Fibroblast of lung (primary cell): ENCODE measurements around the gene CA12. TPM values are rescaled to one million over a fixed set of nuclear protein-coding genes. Genes with fewer than 3 reads are reported as not detected.

Experiments used
- DNase-seq, 2 donors: peaks; one replicate each; pipeline versions ENCODE4 v3.0.0 to v3.0.0-alpha.2; 2010; ENCODE audit warnings: low read depth in 2 of 2
- H2AFZ ChIP-seq: 2 replicates; pipeline ENCODE4 v1.5.1; 2012; ENCODE audit warnings: low read length, control low read depth, inconsistent platforms
- H3K27ac ChIP-seq: 2 replicates; pipeline ENCODE4 v1.5.1; 2011; ENCODE audit warnings: low read length, control low read depth; ENCODE audit not compliant: insufficient read depth
- H3K27me3 ChIP-seq: 2 replicates; pipeline ENCODE4 v1.5.1; 2011; ENCODE audit warnings: mild to moderate bottlenecking, low read length; ENCODE audit not compliant: control insufficient read depth, insufficient read depth
- H3K36me3 ChIP-seq: 2 replicates; pipeline ENCODE4 v1.5.1; 2011; ENCODE audit warnings: low read length; ENCODE audit not compliant: control insufficient read depth, insufficient read depth
- H3K4me1 ChIP-seq: 2 replicates; pipeline ENCODE4 v1.5.1; 2011; ENCODE audit warnings: low read length; ENCODE audit not compliant: control insufficient read depth, insufficient read depth; ENCODE audit errors: extremely low read depth
- H3K4me2 ChIP-seq: 2 replicates; pipeline ENCODE4 v1.5.1; 2011; ENCODE audit warnings: low read length, control low read depth; ENCODE audit not compliant: insufficient read depth; ENCODE audit errors: extremely low read depth
- H3K4me3 ChIP-seq, 4 experiments: fragments of 200-600 bp in 1 of 4; sonication (generic) in 1 of 4; replicated peaks in 1 of 4; 2 replicates each; pipeline ENCODE4 v1.5.1; 2011 to 2016; ENCODE audit warnings: low read length in 4 of 4, low read depth in 3 of 4, mild to moderate bottlenecking in 3 of 4, control low read depth in 2 of 4, inconsistent platforms in 1 of 4, mixed read lengths in 1 of 4; ENCODE audit not compliant: insufficient read depth in 1 of 4; ENCODE audit errors: control extremely low read depth in 1 of 4
- H3K79me2 ChIP-seq: 2 replicates; pipeline ENCODE4 v1.5.1; 2012; ENCODE audit warnings: mild to moderate bottlenecking, low read length, inconsistent platforms; ENCODE audit not compliant: control insufficient read depth, insufficient read depth
- H3K9ac ChIP-seq: 2 replicates; pipeline ENCODE4 v1.5.1; 2011; ENCODE audit warnings: mild to moderate bottlenecking, low read length, control low read depth; ENCODE audit not compliant: insufficient read depth
- H3K9me3 ChIP-seq: 2 replicates; pipeline ENCODE4 v1.5.1; 2012; ENCODE audit warnings: low read depth, low read length; ENCODE audit not compliant: control insufficient read depth, insufficient read depth
- H4K20me1 ChIP-seq: 2 replicates; pipeline ENCODE4 v1.5.1; 2011; ENCODE audit warnings: low read length; ENCODE audit not compliant: control insufficient read depth, insufficient read depth; ENCODE audit errors: extremely low read depth
- EZH2 ChIP-seq: IDR thresholded peaks from 2 replicates; pipeline ENCODE4 v1.5.1; 2012; ENCODE audit warnings: low read length, control low read depth, mild to moderate bottlenecking; ENCODE audit errors: missing control alignments
- polyA plus RNA-seq, 2 donors: library from polyadenylated mRNA; depleted of rRNA in 1 of 2; stranded (reverse) in 1 of 2; unstranded in 1 of 2; fragments of >200 nt; gene quantifications; 2 replicates each; pipeline ENCODE4 v1.2.1, GENCODE V29; 2011 to 2012; ENCODE audit warnings: missing spikeins in 1 of 2
- total RNA-seq: library from RNA; depleted of rRNA; stranded (reverse); fragments of >200 nt; gene quantifications from 2 replicates; pipeline ENCODE4 v1.2.1, GENCODE V29; 2014
- TF ChIP-seq, protein P1 (sequence below), 2 donors: IDR thresholded peaks in 1 of 2; conservative IDR thresholded peaks in 1 of 2; 1 replicate in 1 of 2; 2 replicates in 1 of 2; pipeline ENCODE4 v1.5.1; 2011 to 2012; ENCODE audit warnings: low read length in 2 of 2, control low read depth in 1 of 2, inconsistent platforms in 1 of 2, low read depth in 1 of 2, mild to moderate bottlenecking in 1 of 2

Gene CA12
- total and polyA plus RNA-seq, 2 donors (not counting 1 experiment from before 2014, with no cell fraction given) = 30.6 to 48.4 TPM

DNA sequence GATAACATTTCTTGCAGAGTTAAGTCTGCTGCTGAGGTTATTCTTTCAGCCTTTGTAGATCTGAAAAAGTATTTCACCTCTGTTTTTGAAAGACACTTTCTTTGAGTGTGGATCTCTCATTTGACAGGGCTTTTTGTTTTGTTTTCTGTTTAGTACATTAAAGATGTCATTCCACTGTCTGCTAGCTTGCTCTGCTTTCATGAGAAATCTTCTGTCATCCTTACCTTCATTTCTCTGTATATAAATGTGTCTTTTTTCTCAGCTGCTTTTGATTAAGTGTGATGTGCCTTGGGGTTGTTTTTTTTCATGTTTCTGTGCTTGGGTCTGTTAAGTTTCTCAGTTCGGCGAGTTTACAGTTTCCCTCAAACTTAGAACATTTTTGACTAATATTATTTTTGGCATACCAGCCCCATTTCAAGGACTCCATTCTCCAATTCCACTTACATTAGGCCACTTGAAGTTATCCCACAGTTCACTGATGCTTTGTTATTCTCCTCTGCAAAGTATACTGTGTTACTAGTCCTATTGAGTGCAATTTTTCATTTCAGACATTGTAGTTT lies 43.9 kb upstream of the CA12 start:
- no peak overlapping the region for H3K4me2 ChIP-seq
- TF ChIP-seq, protein P1, sequence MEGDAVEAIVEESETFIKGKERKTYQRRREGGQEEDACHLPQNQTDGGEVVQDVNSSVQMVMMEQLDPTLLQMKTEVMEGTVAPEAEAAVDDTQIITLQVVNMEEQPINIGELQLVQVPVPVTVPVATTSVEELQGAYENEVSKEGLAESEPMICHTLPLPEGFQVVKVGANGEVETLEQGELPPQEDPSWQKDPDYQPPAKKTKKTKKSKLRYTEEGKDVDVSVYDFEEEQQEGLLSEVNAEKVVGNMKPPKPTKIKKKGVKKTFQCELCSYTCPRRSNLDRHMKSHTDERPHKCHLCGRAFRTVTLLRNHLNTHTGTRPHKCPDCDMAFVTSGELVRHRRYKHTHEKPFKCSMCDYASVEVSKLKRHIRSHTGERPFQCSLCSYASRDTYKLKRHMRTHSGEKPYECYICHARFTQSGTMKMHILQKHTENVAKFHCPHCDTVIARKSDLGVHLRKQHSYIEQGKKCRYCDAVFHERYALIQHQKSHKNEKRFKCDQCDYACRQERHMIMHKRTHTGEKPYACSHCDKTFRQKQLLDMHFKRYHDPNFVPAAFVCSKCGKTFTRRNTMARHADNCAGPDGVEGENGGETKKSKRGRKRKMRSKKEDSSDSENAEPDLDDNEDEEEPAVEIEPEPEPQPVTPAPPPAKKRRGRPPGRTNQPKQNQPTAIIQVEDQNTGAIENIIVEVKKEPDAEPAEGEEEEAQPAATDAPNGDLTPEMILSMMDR (conservative IDR thresholded peaks at IDR 0.05 in 1 of 2, IDR thresholded peaks at IDR 0.05 in 1 of 2; ENCODE audit: low read depth in 1 of 2, low read length in 2 of 2) = no peak
- no peak for TF ChIP-seq EZH2
- no peak overlapping the region for H2AFZ ChIP-seq
- no peaks in the 10 kb centered on the region for H3K9me3 ChIP-seq
- no peaks in the 10 kb centered on the region for H3K27me3 ChIP-seq
- H3K4me1 ChIP-seq = no peaks in the 10 kb centered on the region
- H3K79me2 ChIP-seq = no peaks in the 10 kb centered on the region
- no peak overlapping the region for H3K9ac ChIP-seq
- H3K4me3 ChIP-seq = no peak overlapping the region
- no peaks in the 10 kb centered on the region for H3K36me3 ChIP-seq
- H3K27ac ChIP-seq = no peak overlapping the region
- DNase-seq = peak in 1 of 2 donors; percentile 16
- H4K20me1 ChIP-seq = no peaks in the 10 kb centered on the region

DNA sequence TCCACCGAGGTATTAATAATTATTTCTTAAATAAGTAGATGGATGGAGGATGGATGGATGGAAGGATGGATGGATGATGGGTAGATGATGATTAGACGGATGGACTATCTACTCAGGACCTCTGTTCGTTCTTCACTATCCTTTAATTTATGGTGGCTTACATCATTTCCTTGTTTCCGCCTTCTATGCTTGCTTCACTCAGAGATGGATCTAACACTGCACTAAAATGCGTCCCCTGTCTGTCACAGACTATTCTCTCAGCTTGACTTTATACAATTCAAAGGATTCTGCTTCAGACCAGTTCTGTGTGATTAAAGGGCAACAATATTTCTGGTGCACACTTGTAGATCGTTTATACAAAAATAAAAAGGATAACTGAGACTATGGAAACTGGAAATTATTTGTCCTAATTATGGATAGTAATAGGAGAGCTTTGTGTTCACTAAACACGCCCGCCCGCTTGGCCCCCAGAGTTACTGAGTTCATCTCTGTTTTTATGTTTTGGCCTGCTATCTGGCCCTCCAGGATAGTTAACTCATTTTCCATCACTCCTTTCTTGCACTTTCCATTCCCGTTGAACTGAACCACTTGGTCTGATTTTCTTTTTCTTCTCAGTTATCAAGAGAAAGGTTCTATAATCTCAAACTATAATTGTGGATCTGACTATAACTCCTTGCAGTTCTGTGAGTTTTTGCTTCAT lies 41.4 kb upstream of the CA12 start:
- Histone ChIP-seq H3K27ac (no peak overlapping the region), H3K27me3 (no peaks in the 10 kb centered on the region), H3K36me3 (no peaks in the 10 kb centered on the region), H3K9me3 (no peaks in the 10 kb centered on the region), H3K4me2 (no peak overlapping the region), H4K20me1 (no peaks in the 10 kb centered on the region), H2AFZ (no peak overlapping the region), H3K9ac (no peak overlapping the region), H3K79me2 (no peaks in the 10 kb centered on the region), H3K4me1 (no peaks in the 10 kb centered on the region), H3K4me3 (no peak overlapping the region)
- no peak for TF ChIP-seq EZH2
- TF ChIP-seq, protein P1 (conservative IDR thresholded peaks at IDR 0.05 in 1 of 2, IDR thresholded peaks at IDR 0.05 in 1 of 2; ENCODE audit: low read depth in 1 of 2, low read length in 2 of 2) = no peak
- DNase-seq = no peak

- no peak overlapping the region for H3K4me2 ChIP-seq
- no peaks in the 10 kb centered on the region for H4K20me1 ChIP-seq
- H3K27ac ChIP-seq = no peak overlapping the region
- DNase-seq = no peak
- no peaks in the 10 kb centered on the region for H3K9me3 ChIP-seq
- no peaks in the 10 kb centered on the region for H3K36me3 ChIP-seq
- H3K9ac ChIP-seq = no peak overlapping the region
- no peaks in the 10 kb centered on the region for H3K4me1 ChIP-seq
- no peak overlapping the region for H3K4me3 ChIP-seq
- no peak overlapping the region for H2AFZ ChIP-seq
- H3K27me3 ChIP-seq = no peaks in the 10 kb centered on the region
- no peak for TF ChIP-seq EZH2
- TF ChIP-seq, protein P1 (conservative IDR thresholded peaks at IDR 0.05 in 1 of 2, IDR thresholded peaks at IDR 0.05 in 1 of 2; ENCODE audit: low read depth in 1 of 2, low read length in 2 of 2) = no peak
- no peaks in the 10 kb centered on the region for H3K79me2 ChIP-seq
Measured at GRCh38 chr15:63421433-63421832, 39.8 kb upstream of the CA12 start.
